ENCODE data around the gene KCTD16.

KCTD16 gene

DNA sequence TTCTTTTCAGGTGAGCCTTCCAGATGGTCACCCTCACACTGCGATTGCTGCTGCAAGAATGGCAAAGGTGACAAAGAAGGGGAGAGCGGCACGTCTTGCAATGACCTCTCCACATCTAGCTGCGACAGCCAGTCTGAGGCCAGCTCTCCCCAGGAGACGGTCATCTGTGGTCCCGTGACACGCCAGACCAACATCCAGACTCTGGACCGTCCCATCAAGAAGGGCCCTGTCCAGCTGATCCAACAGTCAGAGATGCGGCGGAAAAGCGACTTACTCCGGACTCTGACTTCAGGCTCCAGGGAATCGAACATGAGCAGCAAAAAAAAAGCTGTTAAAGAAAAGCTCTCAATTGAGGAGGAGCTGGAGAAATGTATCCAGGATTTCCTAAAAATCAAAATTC lies 303.0 kb downstream of the KCTD16 start:
- H3K9me3 ChIP-seq (ENCODE audit: insufficient read depth, low read depth, low read length): no peaks in the 10 kb centered on the region
- no peak overlapping the region for H3K9ac ChIP-seq (ENCODE audit: low read depth, low read length)
- no peaks in the 10 kb centered on the region for H3K27me3 ChIP-seq (ENCODE audit: insufficient read depth, low read length)
- no peaks in the 10 kb centered on the region for H3K4me1 ChIP-seq (ENCODE audit: insufficient read depth, low read length)
- H3K36me3 ChIP-seq (ENCODE audit: insufficient read depth, low read depth, low read length): no peaks in the 10 kb centered on the region
- no peak overlapping the region for H3K4me3 ChIP-seq (ENCODE audit: low read length)
- H3K27ac ChIP-seq (ENCODE audit: low read length): no peak overlapping the region

DNA sequence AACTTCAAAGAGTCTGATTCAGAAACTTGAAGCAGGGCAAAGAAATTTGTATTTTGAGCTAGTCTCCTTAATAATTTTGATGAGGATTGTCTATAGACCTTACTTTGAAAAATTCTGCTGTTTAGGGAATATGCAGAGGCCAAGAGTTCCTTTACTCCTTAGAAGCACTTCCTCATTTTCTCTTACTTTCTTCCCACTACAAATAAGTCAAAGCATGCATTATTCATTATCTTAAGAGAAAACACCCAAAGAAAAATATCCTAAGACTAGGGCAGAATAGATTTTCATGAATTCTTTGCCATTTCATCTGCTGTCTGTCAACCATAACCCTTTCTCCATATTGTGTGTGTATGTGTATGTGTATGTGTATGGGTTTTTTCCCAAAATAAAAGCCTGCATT lies 307.9 kb downstream of the KCTD16 start:
- no peak overlapping the region for H3K4me3 ChIP-seq (ENCODE audit: low read length)
- peaks cover 3% of the 10 kb centered on the region; the same call in 1 of the 2 replicates for H3K4me1 ChIP-seq (ENCODE audit: insufficient read depth, low read length)
- H3K9ac ChIP-seq (ENCODE audit: low read depth, low read length): no peak overlapping the region
- no peaks in the 10 kb centered on the region for H3K9me3 ChIP-seq (ENCODE audit: insufficient read depth, low read depth, low read length)
- no peaks in the 10 kb centered on the region for H3K36me3 ChIP-seq (ENCODE audit: insufficient read depth, low read depth, low read length)
- no peak overlapping the region for H3K27ac ChIP-seq (ENCODE audit: low read length)
- no peaks in the 10 kb centered on the region for H3K27me3 ChIP-seq (ENCODE audit: insufficient read depth, low read length)

DNA sequence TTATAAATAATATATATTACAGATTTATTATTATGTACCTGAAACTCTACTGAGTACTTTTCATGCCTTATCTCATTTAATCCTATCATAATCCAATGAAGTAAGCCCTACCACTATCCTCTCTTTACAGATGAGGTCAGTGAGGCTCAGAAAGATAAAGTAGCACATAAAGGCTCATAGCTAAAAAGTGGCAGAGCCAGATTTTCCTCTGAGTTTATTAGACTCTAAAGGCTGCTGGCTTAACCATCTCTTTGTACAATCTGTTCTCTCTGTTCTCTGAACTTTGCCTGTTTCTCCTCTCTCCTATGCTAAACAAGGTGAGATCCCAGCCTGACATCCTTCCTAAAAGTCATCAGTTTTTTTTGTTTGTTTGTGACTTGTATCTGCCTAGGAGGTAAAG lies 311.2 kb downstream of the KCTD16 start:
- Histone ChIP-seq H3K4me3 (ENCODE audit: low read length) (no peak overlapping the region), H3K9ac (ENCODE audit: low read depth, low read length) (no peak overlapping the region), H3K27ac (ENCODE audit: low read length) (no peak overlapping the region), H3K36me3 (ENCODE audit: insufficient read depth, low read depth, low read length) (no peaks in the 10 kb centered on the region), H3K27me3 (ENCODE audit: insufficient read depth, low read length) (no peaks in the 10 kb centered on the region), H3K4me1 (ENCODE audit: insufficient read depth, low read length) (peaks cover 14% of the 10 kb centered on the region), H3K9me3 (ENCODE audit: insufficient read depth, low read depth, low read length) (no peaks in the 10 kb centered on the region)

DNA sequence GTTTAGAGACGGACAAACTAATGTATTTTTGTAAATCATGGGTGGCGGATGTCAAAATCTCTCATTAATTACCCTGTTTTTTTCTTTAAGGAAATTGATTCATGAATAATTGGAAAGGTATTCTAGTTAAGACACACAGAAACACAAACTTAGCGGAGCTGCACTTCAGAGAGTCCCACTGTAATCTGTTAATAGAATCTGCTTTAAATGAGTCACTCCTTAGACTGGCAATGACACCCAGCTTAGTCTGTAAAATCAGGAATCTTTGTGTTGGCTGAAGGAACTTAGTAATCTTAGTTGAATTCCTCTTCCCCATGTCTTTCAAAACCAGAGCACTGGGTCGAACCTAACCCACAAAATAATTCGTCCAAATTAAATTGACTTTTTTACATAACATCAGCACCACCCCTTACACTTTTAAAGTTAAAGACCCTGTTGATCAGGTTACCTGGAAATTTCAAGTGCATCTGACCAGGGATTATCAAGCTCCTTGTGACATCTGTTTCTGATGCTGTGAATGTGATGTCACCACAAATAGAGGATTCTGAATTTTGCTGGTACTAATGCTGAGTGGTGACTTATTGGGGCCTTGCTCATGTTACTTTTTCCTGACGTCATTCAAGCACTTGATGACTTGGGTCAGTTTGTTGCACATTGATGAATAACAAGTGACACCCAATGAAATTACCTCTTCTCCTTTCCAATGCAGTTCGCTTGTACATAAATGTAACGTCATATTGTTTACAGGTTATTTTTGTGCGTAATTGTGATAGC lies 313.6 kb downstream of the KCTD16 start:
- H3K4me3 ChIP-seq (ENCODE audit: low read length): no peak overlapping the region
- H3K27me3 ChIP-seq (ENCODE audit: insufficient read depth, low read length): no peaks in the 10 kb centered on the region
- no peak overlapping the region for H3K9ac ChIP-seq (ENCODE audit: low read depth, low read length)
- H3K9me3 ChIP-seq (ENCODE audit: insufficient read depth, low read depth, low read length): no peaks in the 10 kb centered on the region
- H3K36me3 ChIP-seq (ENCODE audit: insufficient read depth, low read depth, low read length): no peaks in the 10 kb centered on the region
- H3K27ac ChIP-seq (ENCODE audit: low read length): no peak overlapping the region
- H3K4me1 ChIP-seq (ENCODE audit: insufficient read depth, low read length): peaks cover 29% of the 10 kb centered on the region

DNA sequence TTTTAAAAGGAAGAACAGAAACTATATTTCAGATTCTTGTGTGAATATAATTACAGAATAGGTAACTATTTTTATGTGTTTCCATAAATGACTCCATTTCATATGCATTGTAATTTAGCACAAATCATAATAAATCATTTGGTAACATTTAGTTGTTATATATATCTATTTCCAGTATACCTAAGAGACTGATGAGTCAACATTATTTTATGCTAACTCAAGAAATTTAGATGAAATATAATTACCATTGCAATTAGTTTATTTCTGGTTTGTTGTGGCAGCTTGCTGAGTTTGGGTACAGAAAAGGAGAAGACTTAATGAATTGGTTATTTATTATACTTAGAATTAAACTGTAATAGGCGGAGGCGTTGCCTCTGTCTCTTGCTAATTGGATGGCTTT lies 314.9 kb downstream of the KCTD16 start:
- H3K27ac ChIP-seq (ENCODE audit: low read length): no peak overlapping the region
- no peaks in the 10 kb centered on the region for H3K36me3 ChIP-seq (ENCODE audit: insufficient read depth, low read depth, low read length)
- peaks cover 29% of the 10 kb centered on the region for H3K4me1 ChIP-seq (ENCODE audit: insufficient read depth, low read length)
- no peak overlapping the region for H3K4me3 ChIP-seq (ENCODE audit: low read length)
- H3K9me3 ChIP-seq (ENCODE audit: insufficient read depth, low read depth, low read length): no peaks in the 10 kb centered on the region
- H3K27me3 ChIP-seq (ENCODE audit: insufficient read depth, low read length): no peaks in the 10 kb centered on the region
- H3K9ac ChIP-seq (ENCODE audit: low read depth, low read length): no peak overlapping the region

DNA sequence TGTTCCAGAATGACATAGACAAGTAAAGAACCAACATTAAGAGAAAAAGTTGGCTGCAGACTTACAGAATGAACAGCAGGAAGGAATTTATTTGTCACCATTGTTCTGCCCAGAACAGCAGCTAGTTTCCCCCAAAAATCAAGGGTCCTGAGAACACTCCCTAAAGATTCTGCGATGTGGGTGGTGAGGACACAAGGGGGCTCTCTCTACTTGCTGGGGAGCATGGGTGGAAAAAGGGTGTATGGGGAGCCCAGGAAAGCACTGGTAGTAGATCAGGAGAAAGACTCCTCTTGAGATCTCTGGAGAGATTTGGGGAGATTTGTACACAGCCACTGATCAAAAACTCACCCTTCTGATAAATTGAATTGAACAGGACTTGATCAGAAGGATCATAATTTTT lies 316.5 kb downstream of the KCTD16 start:
- peaks cover 29% of the 10 kb centered on the region for H3K4me1 ChIP-seq (ENCODE audit: insufficient read depth, low read length)
- no peaks in the 10 kb centered on the region for H3K36me3 ChIP-seq (ENCODE audit: insufficient read depth, low read depth, low read length)
- no peaks in the 10 kb centered on the region for H3K9me3 ChIP-seq (ENCODE audit: insufficient read depth, low read depth, low read length)
- H3K27ac ChIP-seq (ENCODE audit: low read length): no peak overlapping the region
- H3K9ac ChIP-seq (ENCODE audit: low read depth, low read length): peak overlapping the region; percentile 48; the same call in 1 of the 2 replicates
- no peaks in the 10 kb centered on the region for H3K27me3 ChIP-seq (ENCODE audit: insufficient read depth, low read length)
- peak overlapping the region; percentile 53 for H3K4me3 ChIP-seq (ENCODE audit: low read length)

DNA sequence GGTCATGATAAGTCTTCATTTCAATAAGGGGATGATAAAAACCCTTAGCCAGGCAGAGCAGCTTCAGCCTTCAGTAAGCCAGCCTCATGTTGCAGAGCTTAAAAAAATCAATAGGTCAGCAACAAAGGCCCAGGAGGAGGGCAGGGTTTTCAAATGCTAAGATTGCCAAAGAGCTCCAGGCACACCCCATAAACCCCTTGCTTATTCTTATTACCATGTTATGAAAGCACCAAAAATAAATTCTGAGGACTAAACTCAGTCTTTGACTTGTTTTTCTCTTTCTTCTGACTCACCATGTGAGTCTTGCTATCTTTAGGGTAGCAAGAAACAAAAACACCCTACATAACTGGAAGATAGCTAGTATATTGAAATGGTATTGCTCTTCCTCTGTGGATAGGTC lies 317.1 kb downstream of the KCTD16 start:
- Histone ChIP-seq H3K27ac (ENCODE audit: low read length) (no peak overlapping the region), H3K9me3 (ENCODE audit: insufficient read depth, low read depth, low read length) (no peaks in the 10 kb centered on the region), H3K4me3 (ENCODE audit: low read length) (peak overlapping the region; percentile 53), H3K27me3 (ENCODE audit: insufficient read depth, low read length) (no peaks in the 10 kb centered on the region), H3K4me1 (ENCODE audit: insufficient read depth, low read length) (peaks cover 29% of the 10 kb centered on the region), H3K9ac (ENCODE audit: low read depth, low read length) (peak overlapping the region; percentile 48; the same call in 1 of the 2 replicates), H3K36me3 (ENCODE audit: insufficient read depth, low read depth, low read length) (no peaks in the 10 kb centered on the region)

DNA sequence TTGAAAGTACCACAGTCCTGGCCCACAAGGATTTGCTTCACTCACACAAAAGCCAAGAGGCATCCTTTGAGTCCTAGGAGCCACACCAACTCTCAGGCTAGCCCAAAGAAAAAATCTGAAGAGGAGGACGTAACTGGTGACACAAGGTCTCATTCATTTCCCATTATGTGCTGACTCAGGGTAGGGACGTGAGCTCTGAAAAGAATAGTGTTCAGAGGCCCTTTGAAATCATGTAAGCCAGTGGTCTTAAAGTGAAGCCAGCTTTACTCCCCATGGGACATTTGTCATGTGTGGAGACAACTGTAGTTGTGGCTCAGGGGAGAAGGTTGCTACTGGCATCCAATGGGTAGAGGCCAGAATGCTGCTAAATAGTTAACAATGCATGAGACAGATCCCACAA lies 332.4 kb downstream of the KCTD16 start:
- Histone ChIP-seq H3K9me3 (ENCODE audit: insufficient read depth, low read depth, low read length) (no peaks in the 10 kb centered on the region), H3K4me1 (ENCODE audit: insufficient read depth, low read length) (peaks cover 16% of the 10 kb centered on the region), H3K27ac (ENCODE audit: low read length) (no peak overlapping the region), H3K27me3 (ENCODE audit: insufficient read depth, low read length) (peaks cover 23% of the 10 kb centered on the region; the same call in 1 of the 2 replicates), H3K36me3 (ENCODE audit: insufficient read depth, low read depth, low read length) (no peaks in the 10 kb centered on the region), H3K9ac (ENCODE audit: low read depth, low read length) (no peak overlapping the region), H3K4me3 (ENCODE audit: low read length) (no peak overlapping the region)

DNA sequence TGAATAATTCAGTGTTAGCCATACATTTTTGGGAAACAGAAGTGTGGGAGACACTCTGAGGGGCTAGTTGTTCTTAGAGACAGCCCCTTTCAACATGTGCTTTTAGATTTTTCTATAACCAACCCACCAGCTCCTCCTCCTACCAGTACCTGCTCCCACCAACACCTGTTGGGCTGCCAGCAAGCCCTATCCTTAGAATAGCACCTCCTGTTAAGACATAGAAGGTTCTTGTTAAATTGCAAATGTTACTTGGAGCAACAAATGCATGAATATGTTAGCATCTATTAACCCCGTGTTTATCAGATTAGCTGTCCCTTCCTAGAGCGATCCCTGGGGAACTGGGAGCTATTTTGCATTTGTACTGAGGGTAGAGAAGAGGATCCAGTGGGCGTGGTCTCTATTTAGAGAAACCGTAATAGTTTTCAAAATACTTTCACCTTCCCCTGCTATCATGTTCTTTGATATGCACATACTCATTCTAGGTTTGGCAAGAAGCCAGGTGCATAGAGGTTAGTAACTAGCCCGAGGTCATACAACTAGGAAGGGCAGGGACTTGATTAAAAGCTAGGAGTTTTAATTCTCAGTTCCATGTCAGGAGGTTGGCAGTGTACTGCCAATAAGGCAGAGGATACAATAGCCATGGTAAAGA lies 334.4 kb downstream of the KCTD16 start:
- Histone ChIP-seq H3K9ac (ENCODE audit: low read depth, low read length) (no peak overlapping the region), H3K36me3 (ENCODE audit: insufficient read depth, low read depth, low read length) (no peaks in the 10 kb centered on the region), H3K4me3 (ENCODE audit: low read length) (peak overlapping the region; percentile 14; the same call in 1 of the 2 replicates), H3K9me3 (ENCODE audit: insufficient read depth, low read depth, low read length) (no peaks in the 10 kb centered on the region), H3K27ac (ENCODE audit: low read length) (no peak overlapping the region), H3K27me3 (ENCODE audit: insufficient read depth, low read length) (peaks cover 23% of the 10 kb centered on the region; the same call in 1 of the 2 replicates), H3K4me1 (ENCODE audit: insufficient read depth, low read length) (peaks cover 16% of the 10 kb centered on the region)

DNA sequence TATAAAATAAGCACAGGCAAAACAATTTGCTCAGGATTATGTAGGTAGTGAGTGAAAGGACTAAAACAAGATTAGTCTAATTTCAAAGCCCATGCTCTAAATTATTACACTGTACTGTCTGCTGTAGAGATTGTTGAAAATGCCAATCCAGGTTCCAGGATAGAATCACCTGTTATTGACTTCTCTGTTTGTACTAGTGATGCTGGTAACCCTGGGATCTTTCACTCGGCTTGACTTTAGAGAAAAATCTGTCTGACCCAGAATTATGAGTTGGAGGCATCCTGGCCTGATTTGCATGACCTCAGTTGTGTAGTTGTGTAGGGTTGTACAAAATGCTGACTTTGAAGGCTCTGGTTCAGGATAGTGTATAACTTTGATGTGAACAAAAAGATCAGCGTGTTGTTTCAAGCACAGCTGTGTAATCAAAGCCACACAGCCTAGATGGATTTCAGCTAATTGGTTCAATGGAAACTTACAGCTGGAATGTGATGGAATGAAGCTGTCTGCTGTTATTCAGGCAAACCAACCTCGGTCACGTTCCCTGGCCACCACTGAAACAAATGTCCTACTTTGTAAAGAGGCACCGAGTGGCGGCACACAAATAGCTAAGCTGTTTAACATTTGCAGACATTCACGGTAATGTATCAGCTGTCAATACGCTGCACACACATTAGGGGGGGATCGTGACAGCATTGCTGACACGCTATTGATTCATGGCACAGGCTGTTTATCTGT lies 340.3 kb downstream of the KCTD16 start:
- H3K27me3 ChIP-seq (ENCODE audit: insufficient read depth, low read length): peaks cover 10% of the 10 kb centered on the region; the same call in 1 of the 2 replicates
- H3K9me3 ChIP-seq (ENCODE audit: insufficient read depth, low read depth, low read length): no peaks in the 10 kb centered on the region
- H3K36me3 ChIP-seq (ENCODE audit: insufficient read depth, low read depth, low read length): no peaks in the 10 kb centered on the region
- H3K27ac ChIP-seq (ENCODE audit: low read length): no peak overlapping the region
- no peak overlapping the region for H3K9ac ChIP-seq (ENCODE audit: low read depth, low read length)
- no peak overlapping the region for H3K4me3 ChIP-seq (ENCODE audit: low read length)
- H3K4me1 ChIP-seq (ENCODE audit: insufficient read depth, low read length): no peaks in the 10 kb centered on the region; the same call in 1 of the 2 replicates

DNA sequence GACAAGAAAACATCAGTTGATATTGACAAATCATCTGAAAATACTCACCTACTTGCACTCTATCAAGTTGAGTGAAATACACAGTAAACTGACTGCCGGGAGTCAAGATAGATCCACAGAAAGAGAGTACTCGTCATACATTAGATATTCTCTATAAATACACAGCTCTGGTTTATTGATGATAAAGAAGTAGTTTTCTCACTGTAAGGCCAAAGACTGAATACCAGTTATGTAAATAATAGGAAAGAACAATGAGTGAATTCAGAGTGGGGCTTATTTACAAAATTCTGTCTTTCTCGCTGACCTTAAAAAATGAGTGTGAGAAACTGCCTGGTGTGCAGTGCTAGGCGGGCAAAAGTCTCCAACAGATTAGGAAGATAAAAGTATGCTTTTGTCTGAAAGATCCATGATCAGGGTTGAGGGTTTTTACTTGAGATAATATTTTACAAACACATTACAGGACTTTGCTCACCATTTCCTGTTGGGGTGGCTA lies 341.0 kb downstream of the KCTD16 start:
- Histone ChIP-seq H3K36me3 (ENCODE audit: insufficient read depth, low read depth, low read length) (no peaks in the 10 kb centered on the region), H3K27ac (ENCODE audit: low read length) (no peak overlapping the region), H3K9me3 (ENCODE audit: insufficient read depth, low read depth, low read length) (no peaks in the 10 kb centered on the region), H3K9ac (ENCODE audit: low read depth, low read length) (no peak overlapping the region), H3K4me3 (ENCODE audit: low read length) (no peak overlapping the region), H3K4me1 (ENCODE audit: insufficient read depth, low read length) (no peaks in the 10 kb centered on the region), H3K27me3 (ENCODE audit: insufficient read depth, low read length) (peaks cover 4% of the 10 kb centered on the region; the same call in 1 of the 2 replicates)
